ENCODE results near the gene ADGRD1. TPM values are rescaled to one million over a fixed set of nuclear protein-coding genes. Genes with fewer than 3 reads are reported as not detected.

The ADGRD1 gene
- total RNA-seq, 6 experiments from 2014 or later: not detected

DNA sequence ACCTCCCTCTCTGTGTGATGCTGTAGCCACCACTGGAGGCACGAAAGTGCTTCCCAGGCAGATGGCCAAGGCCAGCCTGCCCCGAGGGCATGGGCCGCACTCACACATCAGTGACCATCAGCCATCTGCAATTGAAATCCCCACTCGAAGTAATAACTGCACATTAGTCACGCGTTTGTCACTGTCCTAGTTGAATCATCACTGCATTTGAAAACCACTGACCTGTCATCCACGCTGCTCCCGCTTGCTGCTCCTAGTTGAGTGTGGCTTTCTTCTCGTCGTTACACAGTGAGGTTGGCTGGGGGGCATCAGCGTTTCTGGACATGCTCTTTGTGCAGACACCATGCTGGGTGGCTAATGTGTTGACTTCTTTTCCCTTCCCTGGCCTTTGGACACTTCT lies 176.1 kb downstream of the ADGRD1 start:
- Mint-ChIP-seq H3K36me3 (ENCODE audit: low read depth) (no peaks in the 10 kb centered on the region), H3K27ac (no peak overlapping the region), H3K9me3 (peaks cover 36% of the 10 kb centered on the region), H3K27me3 (ENCODE audit: insufficient read depth) (no peaks in the 10 kb centered on the region; the same call in 1 of the 2 replicates), H3K4me3 (no peak overlapping the region), H3K4me1 (ENCODE audit: low read depth) (no peaks in the 10 kb centered on the region; the same call in 1 of the 2 replicates)
- TF ChIP-seq CTCF (IDR thresholded peaks at IDR 0.05): no peak
- peak; percentile 18 for DNase-seq

DNA sequence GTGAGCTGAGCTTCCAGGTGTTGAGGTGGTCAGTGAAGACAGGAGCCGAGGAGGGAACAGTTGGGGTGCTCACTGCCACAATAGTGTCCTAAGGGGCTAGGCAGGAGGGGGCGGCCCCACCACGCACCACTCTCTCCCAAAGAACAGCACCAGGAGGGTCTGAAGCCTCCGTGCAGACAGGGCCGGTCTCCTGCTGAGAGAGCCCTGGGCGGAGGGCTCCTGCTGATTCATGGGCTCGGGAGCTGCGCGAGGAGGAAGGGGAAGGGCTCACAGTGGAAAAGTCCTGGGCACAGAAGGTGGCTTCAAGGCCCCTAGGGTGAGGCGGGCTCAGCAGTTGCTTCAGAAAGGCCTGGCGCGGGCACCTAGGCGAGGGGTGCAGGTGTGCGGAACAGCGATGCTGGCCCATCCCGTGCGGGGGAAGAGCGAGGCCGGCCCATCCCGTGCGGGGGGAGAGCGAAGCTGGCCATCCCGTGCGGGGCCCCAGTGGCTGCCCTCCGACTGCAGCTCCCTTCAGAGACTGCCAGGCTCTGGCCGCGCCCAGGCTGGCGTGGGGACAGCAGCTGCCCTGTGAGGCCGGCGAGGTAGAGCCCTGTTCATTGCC lies 176.7 kb downstream of the ADGRD1 start:
- H3K27me3 Mint-ChIP-seq (ENCODE audit: insufficient read depth): no peaks in the 10 kb centered on the region; the same call in 1 of the 2 replicates

GRCh38 chr12:131131077-131131807 lies 177.5 kb downstream of the ADGRD1 start:
- DNase-seq: no peak
- H3K27ac Mint-ChIP-seq: no peak overlapping the region
- TF ChIP-seq CTCF (IDR thresholded peaks at IDR 0.05): no peak
- H3K27me3 Mint-ChIP-seq (ENCODE audit: insufficient read depth): no peaks in the 10 kb centered on the region; the same call in 1 of the 2 replicates
- peaks cover 41% of the 10 kb centered on the region for H3K9me3 Mint-ChIP-seq
- H3K36me3 Mint-ChIP-seq (ENCODE audit: low read depth): no peaks in the 10 kb centered on the region
- H3K4me3 Mint-ChIP-seq: no peak overlapping the region
- H3K4me1 Mint-ChIP-seq (ENCODE audit: low read depth): no peaks in the 10 kb centered on the region; the same call in 1 of the 2 replicates

More for the DNA sequence above, 176.7 kb downstream of the ADGRD1 start:
- no peak for DNase-seq
- Mint-ChIP-seq H3K36me3 (ENCODE audit: low read depth) (no peaks in the 10 kb centered on the region), H3K9me3 (peaks cover 39% of the 10 kb centered on the region), H3K4me1 (ENCODE audit: low read depth) (no peaks in the 10 kb centered on the region; the same call in 1 of the 2 replicates), H3K27ac (no peak overlapping the region), H3K4me3 (no peak overlapping the region)
- no peak for TF ChIP-seq CTCF (IDR thresholded peaks at IDR 0.05)

GRCh38 chr12:131131808-131132117 lies 178.1 kb downstream of the ADGRD1 start:
- no peaks in the 10 kb centered on the region; the same call in 1 of the 2 replicates for H3K27me3 Mint-ChIP-seq (ENCODE audit: insufficient read depth)

More at GRCh38 chr12:131131808-131132117, 178.1 kb downstream of the ADGRD1 start:
- no peak overlapping the region for H3K4me3 Mint-ChIP-seq
- no peaks in the 10 kb centered on the region; the same call in 1 of the 2 replicates for H3K4me1 Mint-ChIP-seq (ENCODE audit: low read depth)
- H3K27ac Mint-ChIP-seq: no peak overlapping the region
- H3K9me3 Mint-ChIP-seq: peaks cover 38% of the 10 kb centered on the region
- no peak for TF ChIP-seq CTCF (IDR thresholded peaks at IDR 0.05)
- no peak for DNase-seq
- H3K36me3 Mint-ChIP-seq (ENCODE audit: low read depth): no peaks in the 10 kb centered on the region
